ENCODE measurements around the gene PALLD.
A peak's percentile ranks its signal among the peaks of the same experiment; 100 is the strongest.

The PALLD gene

GRCh38 chr4:168830777-168831512 is 334.1 kb downstream of the PALLD start:
- Histone ChIP-seq H3K9me3 (ENCODE audit: control insufficient read depth, insufficient read depth, low read length) (no peaks in the 10 kb centered on the region), H3K4me1 (ENCODE audit: control insufficient read depth, insufficient read depth, low read length) (peaks cover 12% of the 10 kb centered on the region), H3K9ac (ENCODE audit: low read depth, low read length) (no peak overlapping the region), H3K27ac (ENCODE audit: low read depth, low read length) (peak overlapping the region; percentile 21), H3K27me3 (ENCODE audit: control insufficient read depth, insufficient read depth, low read length) (peaks cover 23% of the 10 kb centered on the region), H3K36me3 (ENCODE audit: control insufficient read depth, insufficient read depth, low read length) (no peaks in the 10 kb centered on the region), H3K4me3 (ENCODE audit: low read depth, low read length) (peak overlapping the region; percentile 69)

- Histone ChIP-seq H3K4me1 (ENCODE audit: control insufficient read depth, insufficient read depth, low read length) (peaks cover 15% of the 10 kb centered on the region), H3K9ac (ENCODE audit: low read depth, low read length) (peak overlapping the region; percentile 89), H3K27me3 (ENCODE audit: control insufficient read depth, insufficient read depth, low read length) (peaks cover 23% of the 10 kb centered on the region), H3K27ac (ENCODE audit: low read depth, low read length) (peak overlapping the region; percentile 21), H3K9me3 (ENCODE audit: control insufficient read depth, insufficient read depth, low read length) (no peaks in the 10 kb centered on the region), H3K36me3 (ENCODE audit: control insufficient read depth, insufficient read depth, low read length) (no peaks in the 10 kb centered on the region), H3K4me3 (ENCODE audit: low read depth, low read length) (peak overlapping the region; percentile 69)
Observed at GRCh38 chr4:168831585-168831918, 334.7 kb downstream of the PALLD start.

- no peaks in the 10 kb centered on the region for H3K36me3 ChIP-seq (ENCODE audit: control insufficient read depth, insufficient read depth, low read length)
- H3K9ac ChIP-seq (ENCODE audit: low read depth, low read length) = peak overlapping the region; percentile 89
- no peaks in the 10 kb centered on the region for H3K9me3 ChIP-seq (ENCODE audit: control insufficient read depth, insufficient read depth, low read length)
- peak overlapping the region; percentile 69 for H3K4me3 ChIP-seq (ENCODE audit: low read depth, low read length)
- H3K4me1 ChIP-seq (ENCODE audit: control insufficient read depth, insufficient read depth, low read length) = peaks cover 16% of the 10 kb centered on the region
- peaks cover 23% of the 10 kb centered on the region for H3K27me3 ChIP-seq (ENCODE audit: control insufficient read depth, insufficient read depth, low read length)
- peak overlapping the region; percentile 88 for H3K27ac ChIP-seq (ENCODE audit: low read depth, low read length)
Observed at GRCh38 chr4:168831919-168832762, 335.3 kb downstream of the PALLD start.

- peak overlapping the region; percentile 69 for H3K4me3 ChIP-seq (ENCODE audit: low read depth, low read length)
- H3K36me3 ChIP-seq (ENCODE audit: control insufficient read depth, insufficient read depth, low read length) = no peaks in the 10 kb centered on the region
- H3K9me3 ChIP-seq (ENCODE audit: control insufficient read depth, insufficient read depth, low read length) = no peaks in the 10 kb centered on the region
- H3K27me3 ChIP-seq (ENCODE audit: control insufficient read depth, insufficient read depth, low read length) = peaks cover 23% of the 10 kb centered on the region
- H3K4me1 ChIP-seq (ENCODE audit: control insufficient read depth, insufficient read depth, low read length) = peaks cover 16% of the 10 kb centered on the region
- peak overlapping the region; percentile 88 for H3K27ac ChIP-seq (ENCODE audit: low read depth, low read length)
- peak overlapping the region; percentile 89 for H3K9ac ChIP-seq (ENCODE audit: low read depth, low read length)
Observed at GRCh38 chr4:168832763-168833575, 336.1 kb downstream of the PALLD start.

DNA sequence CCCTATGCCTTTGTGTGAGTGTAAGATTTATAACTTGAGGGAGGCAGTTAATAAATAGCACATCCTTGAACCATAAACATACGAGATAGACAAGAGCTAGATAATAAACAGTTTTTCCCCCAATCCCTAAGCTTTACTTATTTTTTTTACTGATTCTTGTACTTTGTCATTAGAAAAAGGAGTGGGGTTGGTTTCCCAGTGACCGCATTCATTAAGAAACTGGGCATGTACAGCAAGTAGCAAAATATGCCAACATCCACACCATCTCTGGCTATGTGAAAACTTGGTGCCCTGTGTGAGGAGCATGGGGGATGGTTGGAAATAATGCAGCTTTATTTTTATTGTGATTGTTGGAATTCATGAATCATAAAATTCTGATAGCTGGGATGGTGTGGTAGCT is 337.0 kb downstream of the PALLD start:
- no peak overlapping the region for H3K27ac ChIP-seq (ENCODE audit: low read depth, low read length)
- H3K4me3 ChIP-seq (ENCODE audit: low read depth, low read length) = no peak overlapping the region

GRCh38 chr4:168835880-168836454 is 339.1 kb downstream of the PALLD start:
- H3K27me3 ChIP-seq (ENCODE audit: control insufficient read depth, insufficient read depth, low read length) = peaks cover 16% of the 10 kb centered on the region
- H3K36me3 ChIP-seq (ENCODE audit: control insufficient read depth, insufficient read depth, low read length) = no peaks in the 10 kb centered on the region
- no peak overlapping the region for H3K27ac ChIP-seq (ENCODE audit: low read depth, low read length)
- H3K4me3 ChIP-seq (ENCODE audit: low read depth, low read length) = no peak overlapping the region
- no peak overlapping the region for H3K9ac ChIP-seq (ENCODE audit: low read depth, low read length)
- H3K4me1 ChIP-seq (ENCODE audit: control insufficient read depth, insufficient read depth, low read length) = peaks cover 27% of the 10 kb centered on the region
- no peaks in the 10 kb centered on the region for H3K9me3 ChIP-seq (ENCODE audit: control insufficient read depth, insufficient read depth, low read length)

More for the DNA sequence above, 337.0 kb downstream of the PALLD start:
- Histone ChIP-seq H3K27me3 (ENCODE audit: control insufficient read depth, insufficient read depth, low read length) (peaks cover 23% of the 10 kb centered on the region), H3K36me3 (ENCODE audit: control insufficient read depth, insufficient read depth, low read length) (no peaks in the 10 kb centered on the region), H3K9ac (ENCODE audit: low read depth, low read length) (no peak overlapping the region), H3K9me3 (ENCODE audit: control insufficient read depth, insufficient read depth, low read length) (no peaks in the 10 kb centered on the region), H3K4me1 (ENCODE audit: control insufficient read depth, insufficient read depth, low read length) (peaks cover 16% of the 10 kb centered on the region)

DNA sequence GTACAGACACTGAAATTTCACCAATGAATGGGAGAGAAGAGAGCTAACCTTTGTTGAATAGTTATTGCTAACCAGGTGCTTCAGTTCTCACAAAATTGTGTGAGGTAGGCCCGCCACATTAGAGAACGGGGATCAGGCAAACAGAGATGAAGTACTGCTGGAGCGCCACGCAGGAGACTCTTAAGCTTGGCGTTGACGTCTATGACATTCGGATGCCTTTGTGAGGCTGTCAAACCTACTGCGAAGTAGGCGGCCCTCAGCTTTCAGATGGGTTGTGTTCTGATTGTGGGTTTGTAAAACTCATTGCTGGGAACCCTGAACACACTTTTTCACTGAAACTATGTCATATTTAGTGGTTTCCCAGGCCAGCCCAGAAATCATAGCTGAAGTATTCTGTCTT is 339.6 kb downstream of the PALLD start:
- H3K9ac ChIP-seq (ENCODE audit: low read depth, low read length) = no peak overlapping the region
- H3K36me3 ChIP-seq (ENCODE audit: control insufficient read depth, insufficient read depth, low read length) = no peaks in the 10 kb centered on the region
- H3K27ac ChIP-seq (ENCODE audit: low read depth, low read length) = no peak overlapping the region
- no peak overlapping the region for H3K4me3 ChIP-seq (ENCODE audit: low read depth, low read length)
- peaks cover 27% of the 10 kb centered on the region for H3K4me1 ChIP-seq (ENCODE audit: control insufficient read depth, insufficient read depth, low read length)
- no peaks in the 10 kb centered on the region for H3K9me3 ChIP-seq (ENCODE audit: control insufficient read depth, insufficient read depth, low read length)
- peaks cover 11% of the 10 kb centered on the region for H3K27me3 ChIP-seq (ENCODE audit: control insufficient read depth, insufficient read depth, low read length)

DNA sequence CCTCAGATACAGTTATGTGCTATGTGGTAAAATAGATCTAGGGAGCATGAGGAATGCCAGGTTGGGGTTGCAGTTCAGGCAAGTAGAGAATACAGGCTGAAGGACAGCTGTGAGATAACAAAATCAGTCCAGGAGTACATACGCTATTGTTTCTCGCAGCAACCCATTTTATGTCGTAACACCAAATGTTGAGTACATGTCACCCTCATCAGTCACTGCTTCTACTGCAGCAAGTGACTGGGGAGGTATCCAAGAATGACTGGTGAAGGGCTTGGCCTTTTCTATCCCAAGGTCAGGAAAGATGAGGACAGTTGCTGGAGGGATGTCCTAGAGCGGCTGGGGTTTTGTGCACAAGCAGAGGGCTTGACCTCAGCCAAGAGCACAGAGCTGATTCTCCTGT is 341.1 kb downstream of the PALLD start:
- no peaks in the 10 kb centered on the region for H3K9me3 ChIP-seq (ENCODE audit: control insufficient read depth, insufficient read depth, low read length)
- no peak overlapping the region for H3K9ac ChIP-seq (ENCODE audit: low read depth, low read length)
- H3K27ac ChIP-seq (ENCODE audit: low read depth, low read length) = no peak overlapping the region
- peaks cover 40% of the 10 kb centered on the region for H3K4me1 ChIP-seq (ENCODE audit: control insufficient read depth, insufficient read depth, low read length)
- H3K36me3 ChIP-seq (ENCODE audit: control insufficient read depth, insufficient read depth, low read length) = no peaks in the 10 kb centered on the region
- peaks cover 10% of the 10 kb centered on the region for H3K27me3 ChIP-seq (ENCODE audit: control insufficient read depth, insufficient read depth, low read length)
- H3K4me3 ChIP-seq (ENCODE audit: low read depth, low read length) = no peak overlapping the region

DNA sequence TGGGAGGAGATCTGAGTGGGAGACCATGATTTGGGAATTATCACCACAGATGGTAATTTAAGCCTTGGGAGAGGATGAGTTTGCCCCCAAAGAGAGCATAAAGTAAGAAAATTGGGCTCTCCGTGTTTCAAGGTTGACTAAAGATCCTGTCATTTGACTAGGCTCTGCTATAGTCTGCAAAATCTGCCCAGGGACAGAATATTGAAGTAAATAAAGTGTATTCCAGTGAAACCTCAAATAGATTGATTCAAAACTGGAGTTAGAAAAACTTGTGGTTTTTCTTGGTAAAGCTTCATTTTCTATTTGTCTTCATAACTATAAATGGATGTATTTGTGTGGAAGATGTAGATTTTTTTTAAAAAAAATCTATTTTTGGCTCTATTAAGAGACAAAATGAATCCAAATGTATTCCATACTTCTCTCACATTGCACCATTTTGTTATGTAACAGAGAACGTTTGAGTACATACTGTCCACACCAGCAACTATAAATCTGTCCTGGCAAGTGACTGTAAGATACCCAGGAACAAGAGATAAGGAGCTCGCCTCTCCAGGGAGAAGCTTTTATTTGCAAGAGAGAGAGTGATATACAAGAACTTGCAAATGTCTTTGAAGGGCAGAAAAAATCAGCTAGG is 343.0 kb downstream of the PALLD start:
- peaks cover 54% of the 10 kb centered on the region for H3K4me1 ChIP-seq (ENCODE audit: control insufficient read depth, insufficient read depth, low read length)
- no peaks in the 10 kb centered on the region for H3K27me3 ChIP-seq (ENCODE audit: control insufficient read depth, insufficient read depth, low read length)
- no peaks in the 10 kb centered on the region for H3K9me3 ChIP-seq (ENCODE audit: control insufficient read depth, insufficient read depth, low read length)
- no peaks in the 10 kb centered on the region for H3K36me3 ChIP-seq (ENCODE audit: control insufficient read depth, insufficient read depth, low read length)
- no peak overlapping the region for H3K4me3 ChIP-seq (ENCODE audit: low read depth, low read length)
- no peak overlapping the region for H3K9ac ChIP-seq (ENCODE audit: low read depth, low read length)
- no peak overlapping the region for H3K27ac ChIP-seq (ENCODE audit: low read depth, low read length)

DNA sequence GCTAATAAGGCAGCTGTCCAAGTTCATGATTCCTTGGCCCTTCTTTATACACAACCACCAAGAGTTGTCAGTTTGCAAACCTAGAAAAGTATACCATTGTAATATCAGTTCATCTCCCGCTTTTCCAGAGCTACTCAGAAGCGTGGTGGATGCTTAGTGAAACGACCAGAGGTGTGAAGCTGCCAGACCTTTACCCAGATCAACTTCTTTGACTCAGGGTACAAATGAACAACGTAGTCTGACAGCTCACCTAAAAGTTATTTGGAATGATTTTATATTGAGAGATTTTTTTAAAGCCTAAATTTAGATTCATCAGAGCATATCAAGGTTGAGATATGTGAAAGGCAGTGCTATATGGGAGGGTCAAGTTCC is 343.5 kb downstream of the PALLD start:
- Histone ChIP-seq H3K4me1 (ENCODE audit: control insufficient read depth, insufficient read depth, low read length) (peaks cover 59% of the 10 kb centered on the region), H3K9me3 (ENCODE audit: control insufficient read depth, insufficient read depth, low read length) (no peaks in the 10 kb centered on the region), H3K27me3 (ENCODE audit: control insufficient read depth, insufficient read depth, low read length) (no peaks in the 10 kb centered on the region), H3K9ac (ENCODE audit: low read depth, low read length) (no peak overlapping the region), H3K4me3 (ENCODE audit: low read depth, low read length) (no peak overlapping the region), H3K27ac (ENCODE audit: low read depth, low read length) (no peak overlapping the region), H3K36me3 (ENCODE audit: control insufficient read depth, insufficient read depth, low read length) (no peaks in the 10 kb centered on the region)

Measured in HUES48 (cell line).